Measurements from ENCODE around the gene CREG1.

GRCh38 chr1:167507719-167508118, 45.8 kb downstream of the CREG1 start:
- TF ChIP-seq CTCF (IDR thresholded peaks at IDR 0.05) (no peak), POLR2A (IDR thresholded peaks at IDR 0.05) (no peak)

All from right lobe of liver (tissue), 4 donors.